Skeletal muscle satellite cell (primary cell): ENCODE data around the gene MPIG6B. TPM values are rescaled to one million over a fixed set of nuclear protein-coding genes. Genes with fewer than 3 reads are reported as not detected.

Experiments used
- small RNA-seq: library from RNA; depleted of rRNA; stranded (forward); fragments of <200 nt; gene quantifications from one replicate; pipeline ENCODE3, GENCODE V24; 2012

The MPIG6B gene

Small RNA genes lying within 50 kb of the gene (small RNA-seq; reads per million reads assigned to genes)
- not detected for gene LY6G6D
- not detected for gene MIR4646
- gene MSH5-SAPCD1 = not detected
- not detected for gene RNU6-850P
- not detected for gene SAPCD1
